ENCODE data around the gene CCDC71. TPM values are rescaled to one million over a fixed set of nuclear protein-coding genes. Genes with fewer than 3 reads are reported as not detected.

CCDC71 gene
- total and polyA plus RNA-seq, 2 experiments from 2014 or later: 0.60 to 36.5 TPM

GRCh38 chr3:49158792-49159191, 7.3 kb downstream of the CCDC71 start:
- Histone ChIP-seq H3K4me3 (no peak overlapping the region), H3K36me3 (replicated peaks; ENCODE audit: insufficient read depth, low read depth) (no peaks in the 10 kb centered on the region), H3K9me2 (replicated peaks; ENCODE audit: insufficient read depth) (no peaks in the 10 kb centered on the region), H3K4me2 (no peak overlapping the region), H3K79me2 (no peaks in the 10 kb centered on the region), H3K9me3 (ENCODE audit: low read depth) (no peaks in the 10 kb centered on the region), H2AFZ (no peak overlapping the region), H3K27ac (no peak overlapping the region), H4K20me1 (ENCODE audit: insufficient read depth, poor library complexity, severe bottlenecking) (no peaks in the 10 kb centered on the region), H3K27me3 (no peaks in the 10 kb centered on the region), H3K4me1 (ENCODE audit: insufficient read depth) (no peaks in the 10 kb centered on the region)
- no peak for DNase-seq (ENCODE audit: low spot score)
- WGBS (ENCODE audit: low lambda C conversion rate, missing lambda C conversion rate): 88% methylated on average over 2 of the region's 2 CpGs
- TF ChIP-seq EZH2 (IDR thresholded peaks at IDR 0.05; ENCODE audit: borderline replicate concordance) (no peak), EZH2phosphoT487 (IDR thresholded peaks at IDR 0.05; ENCODE audit: low read depth, severe bottlenecking, unreplicated experiment) (no peak), CTCF (IDR thresholded peaks at IDR 0.05; ENCODE audit: poor library complexity) (no peak)

GRCh38 chr3:49158103-49158709, 7.9 kb downstream of the CCDC71 start:
- Histone ChIP-seq H3K9me3 (ENCODE audit: low read depth) (no peaks in the 10 kb centered on the region), H2AFZ (no peak overlapping the region), H3K27ac (no peak overlapping the region), H3K9me2 (replicated peaks; ENCODE audit: insufficient read depth) (no peaks in the 10 kb centered on the region), H3K4me3 (no peak overlapping the region), H3K79me2 (no peaks in the 10 kb centered on the region), H3K27me3 (no peaks in the 10 kb centered on the region), H3K4me2 (no peak overlapping the region), H4K20me1 (ENCODE audit: insufficient read depth, poor library complexity, severe bottlenecking) (no peaks in the 10 kb centered on the region), H3K36me3 (replicated peaks; ENCODE audit: insufficient read depth, low read depth) (no peaks in the 10 kb centered on the region), H3K4me1 (ENCODE audit: insufficient read depth) (no peaks in the 10 kb centered on the region)
- DNase-seq (ENCODE audit: low spot score): peak; percentile 49
- WGBS (ENCODE audit: low lambda C conversion rate, missing lambda C conversion rate): 71% methylated on average over 5 of the region's 5 CpGs
- TF ChIP-seq CTCF (IDR thresholded peaks at IDR 0.05; ENCODE audit: poor library complexity): peak; percentile 21
- no peak for TF ChIP-seq EZH2 (IDR thresholded peaks at IDR 0.05; ENCODE audit: borderline replicate concordance)
- no peak for TF ChIP-seq EZH2phosphoT487 (IDR thresholded peaks at IDR 0.05; ENCODE audit: low read depth, severe bottlenecking, unreplicated experiment)

GRCh38 chr3:49157289-49157688, 8.8 kb downstream of the CCDC71 start:
- Histone ChIP-seq H3K4me1 (ENCODE audit: insufficient read depth) (no peaks in the 10 kb centered on the region), H4K20me1 (ENCODE audit: insufficient read depth, poor library complexity, severe bottlenecking) (no peaks in the 10 kb centered on the region), H3K4me3 (no peak overlapping the region), H3K27ac (no peak overlapping the region), H3K9me2 (replicated peaks; ENCODE audit: insufficient read depth) (no peaks in the 10 kb centered on the region), H3K9me3 (ENCODE audit: low read depth) (no peaks in the 10 kb centered on the region), H3K27me3 (no peaks in the 10 kb centered on the region), H3K79me2 (no peaks in the 10 kb centered on the region), H3K36me3 (replicated peaks; ENCODE audit: insufficient read depth, low read depth) (no peaks in the 10 kb centered on the region), H3K4me2 (no peak overlapping the region), H2AFZ (no peak overlapping the region)
- TF ChIP-seq EZH2phosphoT487 (IDR thresholded peaks at IDR 0.05; ENCODE audit: low read depth, severe bottlenecking, unreplicated experiment) (no peak), CTCF (IDR thresholded peaks at IDR 0.05; ENCODE audit: poor library complexity) (no peak), EZH2 (IDR thresholded peaks at IDR 0.05; ENCODE audit: borderline replicate concordance) (no peak)
- 88% methylated on average over 1 of the region's 1 CpG for WGBS (ENCODE audit: low lambda C conversion rate, missing lambda C conversion rate)
- no peak for DNase-seq (ENCODE audit: low spot score)

Data from hepatocyte (in vitro differentiated cells).